Cerebellar nuclear complex (tissue), 1 donor: ENCODE data around the gene TCP11.

Source experiments
- DNase-seq, 2 experiments: peaks; one replicate each; lab custom pipeline; 2025; lab: John Stamatoyannopoulos, UW

The TCP11 gene

GRCh38 chr6:35173044-35173426 lies 31.9 kb upstream of the TCP11 start:
- no peak for DNase-seq

GRCh38 chr6:35170891-35171290 lies 29.8 kb upstream of the TCP11 start:
- DNase-seq, result no peak

DNA sequence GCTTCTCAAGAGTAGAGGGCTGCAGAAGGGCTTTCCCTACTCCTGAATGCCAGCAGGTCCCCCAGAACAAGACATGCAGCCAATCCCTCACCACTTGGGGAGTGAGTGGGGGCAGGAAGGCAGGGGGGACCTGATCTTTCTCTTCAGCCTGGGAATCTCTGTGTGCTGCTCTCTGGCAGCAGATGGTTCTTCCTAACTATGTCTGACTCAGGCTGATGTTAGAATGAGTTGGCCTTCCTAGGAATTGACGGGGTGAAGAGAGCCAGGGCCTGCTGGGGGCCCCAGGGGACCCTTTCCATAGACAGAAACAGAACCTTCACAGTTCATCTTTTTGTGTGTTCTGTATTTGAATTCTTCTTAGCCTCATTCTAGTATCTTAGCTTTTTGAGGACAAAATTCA lies 29.0 kb upstream of the TCP11 start:
- no peak for DNase-seq

DNA sequence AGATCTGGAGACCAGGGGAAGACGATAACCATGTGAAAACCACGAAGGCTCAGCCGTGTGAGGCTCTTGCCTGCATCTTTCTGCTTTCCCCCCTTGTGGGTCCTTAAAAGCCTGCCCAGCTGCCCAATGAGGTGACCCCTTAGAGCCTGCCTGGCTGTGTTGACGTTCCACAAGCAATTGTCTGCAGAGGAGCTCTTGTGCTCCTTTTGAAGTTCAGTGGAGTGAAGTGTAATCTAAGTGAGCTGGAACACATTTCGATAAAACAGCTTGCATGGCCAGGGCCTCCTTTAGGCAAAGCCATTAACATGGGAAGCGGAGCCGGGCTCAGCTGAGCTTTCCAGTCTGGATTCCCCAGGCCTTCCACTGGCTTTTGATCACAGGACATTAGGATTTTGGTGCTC lies 27.3 kb upstream of the TCP11 start:
- no peak for DNase-seq

GRCh38 chr6:35167505-35167904 lies 26.4 kb upstream of the TCP11 start:
- DNase-seq, result no peak

- no peak for DNase-seq
Measured at GRCh38 chr6:35166520-35166919, 25.4 kb upstream of the TCP11 start.

- DNase-seq, result no peak
Measured at GRCh38 chr6:35166116-35166515, 25.0 kb upstream of the TCP11 start.

GRCh38 chr6:35165630-35166071 lies 24.5 kb upstream of the TCP11 start:
- DNase-seq, result no peak

- DNase-seq, result no peak
Measured at GRCh38 chr6:35164868-35165267, 23.7 kb upstream of the TCP11 start.

- DNase-seq, result no peak
Measured at GRCh38 chr6:35164277-35164676, 23.1 kb upstream of the TCP11 start.

DNA sequence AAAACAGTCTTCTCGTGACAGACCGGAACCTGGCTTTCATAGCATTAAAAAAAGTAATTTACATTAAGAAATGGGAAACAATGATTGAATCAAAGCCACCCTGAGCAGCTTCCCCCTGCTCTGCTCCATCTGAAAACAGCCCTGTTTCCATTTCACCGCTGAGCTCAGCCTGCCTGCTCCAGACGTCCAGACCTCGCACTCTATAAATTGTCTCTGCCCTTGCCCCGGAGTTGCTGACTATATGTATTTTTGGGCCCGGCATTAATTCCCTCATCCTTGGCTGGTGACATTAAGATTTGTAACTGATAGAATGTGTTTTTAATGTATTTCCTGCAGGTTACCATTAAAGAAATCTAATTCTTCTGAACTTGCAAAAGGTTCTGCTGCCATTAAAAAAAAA lies 22.7 kb upstream of the TCP11 start:
- no peak for DNase-seq

DNA sequence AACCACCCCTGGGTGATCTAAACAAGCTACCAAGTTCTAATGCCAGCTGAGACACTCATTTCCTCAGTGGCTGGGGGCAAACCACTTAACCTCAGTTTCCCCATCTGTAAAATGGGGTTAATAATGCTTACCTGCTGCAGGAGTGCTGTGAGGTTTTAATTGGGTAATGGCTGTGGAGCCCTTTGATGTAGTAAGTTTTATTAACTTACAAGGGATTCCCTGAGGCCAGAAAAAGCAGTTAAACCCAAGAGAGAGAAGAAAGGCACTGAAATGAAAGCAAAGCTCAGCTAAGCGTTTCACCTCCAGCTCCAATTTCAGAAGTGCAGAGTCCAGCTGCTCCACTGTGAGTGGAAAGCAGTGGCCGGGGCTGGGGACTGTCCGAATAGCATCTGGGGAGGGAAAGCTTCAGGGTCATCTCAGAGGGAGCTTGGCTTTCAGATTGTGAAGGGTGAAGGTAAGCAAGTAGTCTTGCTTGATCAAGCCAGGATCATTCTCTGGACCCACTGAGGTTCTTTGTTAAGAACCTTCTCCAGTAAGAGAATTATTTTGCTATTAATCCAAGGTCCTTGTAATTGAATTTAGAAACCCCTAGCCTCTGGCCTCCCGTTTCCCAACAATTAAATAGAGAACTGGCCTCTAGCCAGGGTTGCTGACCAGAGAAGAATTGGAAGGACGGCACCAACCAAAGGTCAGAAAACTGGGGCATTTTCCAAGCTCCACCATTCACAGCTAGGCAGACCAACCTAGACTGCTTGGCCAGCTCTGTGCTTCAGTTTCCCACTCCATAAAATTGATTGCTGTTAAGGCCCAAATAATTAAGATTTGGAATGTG lies 20.9 kb upstream of the TCP11 start:
- no peak for DNase-seq

DNA sequence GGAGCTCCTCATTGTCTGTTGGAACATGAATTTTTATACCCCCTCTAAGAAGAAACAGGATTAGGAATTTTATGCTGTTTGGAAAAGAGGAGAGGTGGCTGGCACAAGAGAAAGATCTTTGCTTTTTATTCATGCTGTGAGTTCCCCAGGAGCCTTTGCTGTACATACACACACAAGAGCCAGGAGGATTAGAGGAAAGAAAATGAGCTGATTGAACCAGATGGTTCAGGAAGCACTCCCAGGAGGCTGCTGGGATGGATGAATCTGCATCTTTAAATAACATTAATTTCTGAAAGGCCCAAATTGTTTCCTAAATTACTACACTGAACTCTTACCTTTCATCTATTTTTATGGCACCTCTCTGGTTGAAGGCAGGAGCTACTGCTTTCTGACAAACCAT lies 20.1 kb upstream of the TCP11 start:
- DNase-seq, result no peak

DNA sequence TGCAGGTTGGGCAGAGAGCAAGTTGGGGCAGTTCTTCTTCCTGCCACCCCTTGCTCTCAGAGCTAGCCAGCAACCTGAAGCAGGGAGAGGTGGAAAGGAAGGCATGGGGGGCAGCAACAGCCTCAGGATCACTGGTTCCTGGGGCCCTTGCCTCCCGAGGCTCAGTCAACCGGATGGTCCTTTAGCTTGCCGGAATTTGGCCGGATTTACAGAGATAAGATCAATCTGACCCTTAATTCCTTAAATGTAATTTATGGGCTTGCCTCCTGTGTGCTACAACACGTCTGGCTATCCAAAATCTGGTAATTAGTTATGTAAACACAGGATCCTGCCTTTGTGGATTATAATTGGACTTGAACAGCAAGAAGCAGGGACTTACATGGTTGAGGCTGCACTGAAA lies 19.5 kb upstream of the TCP11 start:
- DNase-seq, result no peak

DNA sequence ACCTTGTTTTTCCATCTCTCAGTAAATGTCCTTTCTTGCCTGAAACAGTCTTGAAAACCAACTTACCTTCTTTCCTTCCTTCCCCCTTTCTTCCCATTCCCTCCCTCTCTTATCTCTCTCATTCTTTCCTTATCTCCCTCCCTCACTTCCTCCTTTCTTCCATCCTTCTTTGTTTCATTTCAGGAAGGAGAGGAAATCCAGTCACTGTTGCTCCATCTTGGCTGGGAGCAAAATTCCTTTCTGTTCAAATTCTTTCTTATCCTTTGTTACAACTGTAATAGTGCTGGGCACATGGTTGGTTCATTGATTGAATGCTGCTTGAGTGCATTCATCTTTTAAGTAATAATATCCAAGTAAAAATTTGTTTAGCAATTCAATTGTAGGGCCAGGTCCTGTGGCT lies 17.4 kb upstream of the TCP11 start:
- DNase-seq, result no peak

DNA sequence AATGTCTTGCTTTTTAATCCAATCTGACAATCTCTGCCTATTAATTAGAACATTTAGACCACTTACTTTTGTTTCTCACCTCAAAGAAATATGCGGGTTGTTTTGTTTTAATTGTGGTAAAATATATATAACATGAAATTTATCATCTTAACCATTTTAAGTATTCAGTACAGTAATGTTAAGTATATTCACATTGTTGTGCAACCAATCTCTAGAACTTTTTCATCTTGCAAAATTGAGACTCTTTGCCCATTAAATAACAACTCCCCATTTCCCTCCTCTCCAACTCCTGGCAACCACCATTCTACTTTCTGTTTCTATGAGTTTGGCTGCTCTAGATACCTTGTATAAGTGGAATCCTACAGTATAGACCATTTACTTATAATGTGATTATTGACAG lies 13.8 kb upstream of the TCP11 start:
- DNase-seq, result no peak

DNA sequence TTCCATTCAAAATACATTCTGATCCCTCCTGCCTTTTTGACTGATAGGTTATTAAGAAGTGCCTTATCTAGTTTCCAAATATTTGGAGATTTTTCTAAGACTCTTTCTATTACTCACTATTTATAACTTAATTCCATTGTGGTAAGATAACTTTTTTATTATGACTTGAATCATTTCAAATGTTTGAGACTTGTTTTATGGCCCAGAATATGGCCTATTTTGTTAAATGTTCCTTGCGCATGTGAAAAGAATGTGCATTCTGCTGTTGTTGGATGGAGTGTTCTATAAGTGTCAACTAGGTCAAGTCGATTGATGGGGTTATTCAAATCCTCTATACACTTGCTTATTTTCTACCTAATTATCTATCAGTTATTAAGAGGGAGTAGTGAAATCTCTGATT lies 13.1 kb upstream of the TCP11 start:
- DNase-seq, result no peak

GRCh38 chr6:35152067-35152707 lies 11.0 kb upstream of the TCP11 start:
- no peak for DNase-seq

- DNase-seq, result no peak
Measured at GRCh38 chr6:35151466-35151865, 10.3 kb upstream of the TCP11 start.

GRCh38 chr6:35149891-35150566 lies 8.9 kb upstream of the TCP11 start:
- DNase-seq, result no peak

DNA sequence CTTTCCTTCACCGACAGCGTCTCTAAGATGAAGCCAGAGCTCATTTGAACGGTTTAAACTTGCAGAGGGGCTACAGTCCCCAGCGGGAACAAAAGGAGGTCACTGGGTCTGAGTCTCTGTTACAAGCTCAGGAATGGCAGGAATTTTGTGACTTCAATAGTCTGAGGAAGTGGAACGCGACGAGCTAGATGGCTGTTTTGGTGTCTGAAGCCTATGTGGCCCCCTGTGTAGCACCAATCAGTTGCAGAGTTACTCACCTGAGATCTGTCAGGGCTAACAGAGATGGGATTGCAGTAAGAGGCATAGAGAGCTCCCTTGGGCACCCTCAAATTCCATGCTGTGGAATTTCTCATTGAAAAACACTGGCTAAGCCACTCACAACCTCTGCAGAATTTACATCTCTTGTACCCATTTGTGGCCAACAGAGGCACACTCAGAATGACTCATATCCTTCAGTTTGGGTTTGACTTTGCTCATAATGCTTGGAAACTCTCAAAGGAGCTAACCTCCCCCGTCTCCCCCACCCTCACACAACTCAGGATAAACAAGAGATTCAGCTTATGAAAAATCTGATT lies 7.1 kb upstream of the TCP11 start:
- no peak for DNase-seq

DNA sequence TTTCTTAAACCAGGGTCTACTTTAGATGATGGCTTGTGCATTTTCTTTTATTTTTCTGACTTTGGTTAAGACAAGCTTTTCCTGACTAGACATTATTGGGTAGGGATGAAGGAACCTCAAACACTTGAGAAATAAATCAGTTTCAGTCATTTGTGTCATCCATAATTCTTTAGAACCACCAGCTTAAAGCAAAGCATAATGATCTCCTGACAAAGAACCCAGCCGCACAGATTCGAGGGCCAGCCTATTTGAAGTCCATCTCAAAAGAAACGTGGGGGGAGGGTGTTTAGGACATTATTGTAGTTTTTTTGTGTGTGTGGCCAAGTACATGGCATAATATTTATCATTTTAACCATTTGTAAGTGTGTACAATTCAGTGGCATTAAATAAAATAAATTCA lies 6.3 kb upstream of the TCP11 start:
- no peak for DNase-seq

GRCh38 chr6:35147026-35147425 lies 5.9 kb upstream of the TCP11 start:
- no peak for DNase-seq
